Loucy (cell line): ENCODE data around the gene PRR18.

Experiments used
- EZH2phosphoT487 ChIP-seq: fragments of 200-600 bp; IDR thresholded peaks from 2 replicates; pipeline ENCODE4 v1.6.1; 2018; ENCODE audit warnings: antibody characterized with exemption, mild to moderate bottlenecking, moderate library complexity, borderline replicate concordance
- TF ChIP-seq, protein P1 (sequence below): fragments of 200-600 bp; sonication (generic); conservative IDR thresholded peaks from 2 replicates; pipeline ENCODE4 v1.5.1; 2014; ENCODE audit warnings: mild to moderate bottlenecking, antibody characterized with exemption, low read length

DNA sequence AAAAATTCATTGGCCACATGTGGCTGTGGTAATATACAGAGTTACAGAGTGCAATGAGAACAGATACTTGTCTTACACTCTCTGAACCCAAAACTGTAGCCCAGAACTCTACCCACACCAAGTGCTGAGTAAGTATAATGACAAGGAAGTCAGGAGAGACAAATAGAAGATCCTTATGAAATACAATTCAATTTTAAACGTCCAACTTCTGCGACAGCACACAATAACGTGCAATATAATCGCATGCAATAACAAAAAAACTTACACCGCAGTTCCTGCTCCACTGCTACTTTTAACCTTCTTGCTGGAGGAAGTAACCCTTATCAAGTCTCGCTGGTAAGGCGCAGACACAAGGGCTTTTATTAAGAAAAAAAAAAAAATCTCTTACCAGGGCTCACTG lies 33.3 kb upstream of the PRR18 start:
- TF ChIP-seq, protein P1, sequence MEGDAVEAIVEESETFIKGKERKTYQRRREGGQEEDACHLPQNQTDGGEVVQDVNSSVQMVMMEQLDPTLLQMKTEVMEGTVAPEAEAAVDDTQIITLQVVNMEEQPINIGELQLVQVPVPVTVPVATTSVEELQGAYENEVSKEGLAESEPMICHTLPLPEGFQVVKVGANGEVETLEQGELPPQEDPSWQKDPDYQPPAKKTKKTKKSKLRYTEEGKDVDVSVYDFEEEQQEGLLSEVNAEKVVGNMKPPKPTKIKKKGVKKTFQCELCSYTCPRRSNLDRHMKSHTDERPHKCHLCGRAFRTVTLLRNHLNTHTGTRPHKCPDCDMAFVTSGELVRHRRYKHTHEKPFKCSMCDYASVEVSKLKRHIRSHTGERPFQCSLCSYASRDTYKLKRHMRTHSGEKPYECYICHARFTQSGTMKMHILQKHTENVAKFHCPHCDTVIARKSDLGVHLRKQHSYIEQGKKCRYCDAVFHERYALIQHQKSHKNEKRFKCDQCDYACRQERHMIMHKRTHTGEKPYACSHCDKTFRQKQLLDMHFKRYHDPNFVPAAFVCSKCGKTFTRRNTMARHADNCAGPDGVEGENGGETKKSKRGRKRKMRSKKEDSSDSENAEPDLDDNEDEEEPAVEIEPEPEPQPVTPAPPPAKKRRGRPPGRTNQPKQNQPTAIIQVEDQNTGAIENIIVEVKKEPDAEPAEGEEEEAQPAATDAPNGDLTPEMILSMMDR = no peak
- TF ChIP-seq EZH2phosphoT487 = no peak
